IMR-90 (cell line): Measurements from ENCODE around the gene NHEJ1. TPM values are rescaled to one million over a fixed set of nuclear protein-coding genes. Genes with fewer than 3 reads are reported as not detected.

Experiments
- ATAC-seq: fragments of 200-7000 bp; cut with Tn5 transposase; 2 replicates; pipeline ENCODE4 v1.9.1; 2020; ENCODE audit warnings: low read depth, mild to moderate bottlenecking, moderate library complexity
- BruUV-seq: library from RNA; stranded (reverse); fragments of 400-500 nt; replicated peaks from 2 replicates; lab custom pipeline; 2021; lab: Mats Ljungman, UMichigan
- CTCF ChIA-PET: fragments of 300-600 bp; formaldehyde crosslinking; extraction: SDS; loops from one replicate; lab custom pipeline; 2021; ENCODE audit warnings: antibody characterized with exemption; lab: Yijun Ruan, JAX
- POLR2A ChIA-PET: fragments of 300-600 bp; sonication (Branson Sonifier 250); formaldehyde crosslinking; loops from one replicate; lab custom pipeline; 2022; ENCODE audit warnings: antibody characterized with exemption; ENCODE audit not compliant: unreplicated experiment; lab: Charles Lee
- DNase-seq: peaks from one replicate; pipeline ENCODE4 v3.0.0; 2013
- H2AFZ ChIP-seq: replicated peaks from 2 replicates; pipeline ENCODE3; 2013; ENCODE audit warnings: low read length, mild to moderate bottlenecking; ENCODE audit not compliant: poor library complexity
- H2AK5ac ChIP-seq: 2 replicates; pipeline ENCODE4 v1.6.1; 2013; ENCODE audit warnings: low read depth, low read length, inconsistent platforms
- H2AK9ac ChIP-seq: replicated peaks from 2 replicates; pipeline ENCODE3; 2013; ENCODE audit warnings: mild to moderate bottlenecking, low read depth, low read length, moderate library complexity; ENCODE audit not compliant: poor library complexity
- H2BK120ac ChIP-seq: 2 replicates; pipeline ENCODE4 v1.6.1; 2013; ENCODE audit warnings: low read depth, low read length, inconsistent platforms
- H2BK15ac ChIP-seq: 3 replicates; pipeline ENCODE4 v1.6.1; 2013; ENCODE audit warnings: low read depth, low read length, inconsistent platforms
- H2BK20ac ChIP-seq: 2 replicates; pipeline ENCODE4 v1.6.1; 2013; ENCODE audit warnings: low read depth, mild to moderate bottlenecking, inconsistent platforms, low read length, moderate library complexity
- H2BK5ac ChIP-seq: 2 replicates; pipeline ENCODE4 v1.6.1; 2013; ENCODE audit warnings: mild to moderate bottlenecking, low read depth, low read length, inconsistent platforms; ENCODE audit not compliant: poor library complexity, severe bottlenecking
- H3K14ac ChIP-seq: replicated peaks from 2 replicates; pipeline ENCODE4 v1.6.1; 2013; ENCODE audit warnings: low read depth, low read length, inconsistent platforms
- H3K18ac ChIP-seq: 2 replicates; pipeline ENCODE4 v1.6.1; 2013; ENCODE audit warnings: low read depth, low read length, control low read depth
- H3K23ac ChIP-seq: 2 replicates; pipeline ENCODE4 v1.6.1; 2013; ENCODE audit warnings: low read depth, low read length, inconsistent platforms
- H3K27ac ChIP-seq: 2 replicates; pipeline ENCODE4 v1.5.1; 2013; ENCODE audit warnings: mild to moderate bottlenecking, control low read depth, low read length; ENCODE audit not compliant: insufficient read depth
- H3K27me3 ChIP-seq: 2 replicates; pipeline ENCODE4 v1.6.1; 2013; ENCODE audit warnings: low read length; ENCODE audit not compliant: control insufficient read depth, insufficient read depth
- H3K36me3 ChIP-seq: 2 replicates; pipeline ENCODE4 v1.6.1; 2013; ENCODE audit warnings: low read length, mixed read lengths; ENCODE audit not compliant: control insufficient read depth, insufficient read depth
- H3K4ac ChIP-seq: 2 replicates; pipeline ENCODE4 v1.6.1; 2013; ENCODE audit warnings: low read depth, low read length, inconsistent platforms
- H3K4me1 ChIP-seq: 2 replicates; pipeline ENCODE4 v1.6.1; 2013; ENCODE audit warnings: low read length, mixed read lengths; ENCODE audit not compliant: control insufficient read depth, insufficient read depth
- H3K4me2 ChIP-seq: 2 replicates; pipeline ENCODE4 v1.6.1; 2013; ENCODE audit warnings: low read depth, mild to moderate bottlenecking, control low read depth, low read length, moderate library complexity
- H3K4me3 ChIP-seq: 2 replicates; pipeline ENCODE4 v1.5.1; 2013; ENCODE audit warnings: low read depth, mild to moderate bottlenecking, control low read depth, low read length, moderate library complexity; ENCODE audit not compliant: insufficient read depth
- H3K56ac ChIP-seq: 2 replicates; pipeline ENCODE4 v1.6.1; 2013; ENCODE audit warnings: low read length, inconsistent platforms; ENCODE audit not compliant: insufficient read depth; ENCODE audit errors: extremely low read depth
- H3K79me1 ChIP-seq, 2 experiments: 2 replicates each; pipeline ENCODE4 v1.6.1; 2013; ENCODE audit warnings: low read length in 2 of 2, inconsistent platforms in 1 of 2, low read depth in 1 of 2
- H3K9ac ChIP-seq: 2 replicates; pipeline ENCODE4 v1.6.1; 2013; ENCODE audit warnings: low read depth, low read length, control low read depth
- H3K9me1 ChIP-seq: 2 replicates; pipeline ENCODE4 v1.6.1; 2013; ENCODE audit warnings: low read length, inconsistent platforms; ENCODE audit not compliant: insufficient read depth
- H3K9me3 ChIP-seq: 2 replicates; pipeline ENCODE4 v1.6.1; 2013; ENCODE audit warnings: low read length; ENCODE audit not compliant: control insufficient read depth, insufficient read depth
- H4K20me1 ChIP-seq: 2 replicates; pipeline ENCODE4 v1.6.1; 2013; ENCODE audit warnings: low read length, inconsistent platforms; ENCODE audit not compliant: insufficient read depth
- H4K5ac ChIP-seq: 2 replicates; pipeline ENCODE4 v1.6.1; 2013; ENCODE audit warnings: mild to moderate bottlenecking, low read depth, low read length, control low read depth
- H4K8ac ChIP-seq, 2 experiments: 2 replicates each; pipeline ENCODE4 v1.6.1; 2013; ENCODE audit warnings: low read depth in 2 of 2, low read length in 2 of 2, control low read depth in 1 of 2, inconsistent platforms in 1 of 2
- H4K91ac ChIP-seq: 2 replicates; pipeline ENCODE4 v1.6.1; 2013; ENCODE audit warnings: low read depth, low read length, inconsistent platforms; ENCODE audit not compliant: insufficient read depth
- BHLHE40 ChIP-seq: fragments of 150-350 bp; IDR thresholded peaks from 2 replicates; pipeline ENCODE4 v1.6.1; 2016; ENCODE audit warnings: mild to moderate bottlenecking, low read depth, low read length
- CEBPB ChIP-seq: IDR thresholded peaks from 2 replicates; pipeline ENCODE4 v1.6.1; 2012; ENCODE audit warnings: low read depth, low read length, improper control_type of control experiment
- CHD1 ChIP-seq: IDR thresholded peaks from 2 replicates; pipeline ENCODE4 v1.6.1; 2012; ENCODE audit warnings: low read depth, low read length, improper control_type of control experiment
- MAZ ChIP-seq: IDR thresholded peaks from 2 replicates; pipeline ENCODE4 v1.6.1; 2012; ENCODE audit warnings: low read depth, mild to moderate bottlenecking, low read length, improper control_type of control experiment, moderate library complexity, borderline replicate concordance
- MXI1 ChIP-seq: IDR thresholded peaks from 2 replicates; pipeline ENCODE4 v1.6.1; 2012; ENCODE audit warnings: low read depth, mild to moderate bottlenecking, low read length, moderate library complexity, borderline replicate concordance
- RAD21 ChIP-seq: IDR thresholded peaks from 2 replicates; pipeline ENCODE4 v1.6.1; 2012; ENCODE audit warnings: low read length, improper control_type of control experiment
- RCOR1 ChIP-seq: IDR thresholded peaks from 2 replicates; pipeline ENCODE4 v1.6.1; 2012; ENCODE audit warnings: mild to moderate bottlenecking, low read length, improper control_type of control experiment; ENCODE audit not compliant: insufficient replicate concordance
- SMC3 ChIP-seq: fragments of 150-350 bp; IDR thresholded peaks from 2 replicates; pipeline ENCODE4 v1.6.1; 2016; ENCODE audit warnings: low read depth, mild to moderate bottlenecking, antibody characterized with exemption, low read length, moderate library complexity
- USF2 ChIP-seq: fragments of 150-350 bp; IDR thresholded peaks from 2 replicates; pipeline ENCODE4 v1.6.1; 2017; ENCODE audit warnings: mild to moderate bottlenecking, antibody characterized with exemption, low read length, low read depth
- WGBS, 2 experiments: methylation state at CpG; one replicate each; pipeline versions ENCODE4 v1.1.5 to v1.1.7; 2013; ENCODE audit warnings: missing lambda C conversion rate in 2 of 2; ENCODE audit not compliant: insufficient read length in 1 of 2; ENCODE audit errors: extremely low coverage in 2 of 2; 5-methylcytosine and 5-hydroxymethylcytosine counted together
- dilution Hi-C: fragments of 300-500 bp; cut with HindIII; formaldehyde crosslinking; loops from one replicate; pipeline ENCODE4 v1.14.3; 2018; ENCODE audit warnings: low sequenced_read_pairs; ENCODE audit not compliant: unreplicated experiment
- in situ Hi-C: fragments of 300-500 bp; cut with MboI; formaldehyde crosslinking; loops from 3 replicates; pipeline ENCODE4 v1.14.3; 2019; ENCODE audit warnings: low sequenced_read_pairs, inconsistent platforms, mixed read lengths
- intact Hi-C: fragments of 100-400 bp; cut with micrococcal nuclease; formaldehyde crosslinking; loops from 2 replicates; pipeline ENCODE4 v1.10.0; 2022
- polyA plus RNA-seq, 3 experiments: library from polyadenylated mRNA; depleted of rRNA; stranded (reverse); fragments of >200 nt; gene quantifications; 2 replicates each; pipeline ENCODE4 v1.2.3, GENCODE V29; 2012; ENCODE audit warnings: low replicate concordance in 1 of 3
- total RNA-seq: library from RNA; depleted of rRNA; stranded (reverse); fragments of >200 nt; gene quantifications from 2 replicates; pipeline ENCODE4 v1.2.3, GENCODE V29; 2012

The NHEJ1 gene
- total and polyA plus RNA-seq, 2 of the 4 experiments (the other 2 are of a cell fraction), result 12.5 to 23.1 TPM

- Histone ChIP-seq H3K4me1 (0 out of 2 replicates have a peak, but pooled peaks cover 2% of the 10 kb centered on the region), H3K79me1 (no peaks in the 10 kb centered on the region), H2AFZ (no peak overlapping the region), H2AK5ac (no peak overlapping the region), H2AK9ac (no peak overlapping the region), H3K9me3 (no peaks in the 10 kb centered on the region), H3K23ac (no peak overlapping the region), H3K4me3 (no peak overlapping the region), H4K8ac (no peak overlapping the region), H3K9me1 (peaks cover 4% of the 10 kb centered on the region; the same call in 1 of the 2 replicates), H3K27me3 (no peaks in the 10 kb centered on the region), H3K14ac (no peak overlapping the region), H2BK120ac (no peak overlapping the region), H4K20me1 (peaks cover 12% of the 10 kb centered on the region; the same call in 1 of the 2 replicates), H3K4ac (no peak overlapping the region), H3K9ac (no peak overlapping the region), H3K36me3 (peaks cover 11% of the 10 kb centered on the region), H2BK15ac (no peak overlapping the region), H4K91ac (no peak overlapping the region), H3K27ac (no peak overlapping the region), H3K18ac (no peak overlapping the region), H2BK5ac (no peak overlapping the region), H4K5ac (no peak overlapping the region), H3K56ac (no peak overlapping the region), H3K4me2 (no peak overlapping the region), H2BK20ac (no peak overlapping the region)
- WGBS, 2 experiments, result no CpG with 5 or more reads among the region's 3 CpGs
- no peak for TF ChIP-seq MAZ
- no peak for TF ChIP-seq BHLHE40
- TF ChIP-seq MXI1, result no peak
- TF ChIP-seq SMC3, result no peak
- TF ChIP-seq CHD1, result no peak
- no peak for TF ChIP-seq RAD21
- TF ChIP-seq CEBPB, result no peak
- no peak for TF ChIP-seq RCOR1
- TF ChIP-seq USF2, result no peak
- dilution Hi-C loops (no loop called here), in situ Hi-C loops (no loop called here), intact Hi-C loops (no loop called here)
- ChIA-PET POLR2A (no interaction called here), CTCF (interaction anchor here (0.9 kb wide), 1 partner anchor 9 kb away, joined by 3 read pairs; no protein-coding TSS in a partner anchor)
- no peak for ATAC-seq
- no peak for DNase-seq
- BruUV-seq, result no TSS peak
Measured at GRCh38 chr2:219076253-219076652, 84.4 kb downstream of the NHEJ1 start.
